Measurements from ENCODE around the gene GADL1. TPM values are rescaled to one million over a fixed set of nuclear protein-coding genes. Genes with fewer than 3 reads are reported as not detected.

Gene GADL1
- total RNA-seq, 1 experiment from 2014 or later = not detected

- H4K20me1 ChIP-seq (ENCODE audit: insufficient read depth) = no peaks in the 10 kb centered on the region
Measured at GRCh38 chr3:30691944-30692343, 202.5 kb downstream of the GADL1 start.

GRCh38 chr3:30691249-30691880 is 203.1 kb downstream of the GADL1 start:
- DNase-seq = no peak
- CTCF ChIA-PET = no interaction called here
- no peaks in the 10 kb centered on the region for H3K36me3 ChIP-seq (ENCODE audit: low read depth)

More at GRCh38 chr3:30691944-30692343, 202.5 kb downstream of the GADL1 start:
- CTCF ChIA-PET = no interaction called here
- Histone ChIP-seq H3K27me3 (ENCODE audit: insufficient read depth, low read depth) (no peaks in the 10 kb centered on the region), H3K4me3 (no peak overlapping the region), H3K36me3 (ENCODE audit: low read depth) (no peaks in the 10 kb centered on the region), H3K4me2 (no peak overlapping the region), H3K9me2 (ENCODE audit: insufficient read depth) (no peaks in the 10 kb centered on the region), H3K9me3 (ENCODE audit: insufficient read depth, low read depth) (no peaks in the 10 kb centered on the region), H3K4me1 (replicated peaks; ENCODE audit: insufficient read depth) (peaks cover 21% of the 10 kb centered on the region), H3K27ac (no peak overlapping the region), H3F3A (ENCODE audit: insufficient read depth, low read depth) (peaks cover 10% of the 10 kb centered on the region), H2AFZ (no peak overlapping the region), H3K79me2 (ENCODE audit: low read depth) (no peaks in the 10 kb centered on the region)
- DNase-seq = no peak
- POLR2A ChIA-PET (ENCODE audit: unreplicated experiment) = interaction anchor here (0.6 kb wide), 1 partner anchor 1485 kb away, joined by 6 read pairs; no protein-coding TSS in a partner anchor
- TF ChIP-seq CTCF (conservative IDR thresholded peaks at IDR 0.05) (no peak), EZH2 (IDR thresholded peaks at IDR 0.05; ENCODE audit: low read depth) (no peak)
- intact Hi-C loops (cut with micrococcal nuclease; ENCODE audit: unreplicated experiment) = loop anchor here (2.0 to 10.0 kb wide), 4 partner anchors 57 to 495 kb away; no protein-coding TSS in a partner anchor
- no TSS peak for BruUV-seq (replicated peaks)

GRCh38 chr3:30690199-30690598 is 204.3 kb downstream of the GADL1 start:
- Histone ChIP-seq H3K4me3 (no peak overlapping the region), H3K36me3 (ENCODE audit: low read depth) (no peaks in the 10 kb centered on the region), H3F3A (ENCODE audit: insufficient read depth, low read depth) (peaks cover 10% of the 10 kb centered on the region), H3K9me3 (ENCODE audit: insufficient read depth, low read depth) (no peaks in the 10 kb centered on the region), H3K9me2 (ENCODE audit: insufficient read depth) (no peaks in the 10 kb centered on the region), H3K4me2 (no peak overlapping the region), H2AFZ (no peak overlapping the region), H3K27ac (no peak overlapping the region), H3K79me2 (ENCODE audit: low read depth) (no peaks in the 10 kb centered on the region), H3K4me1 (replicated peaks; ENCODE audit: insufficient read depth) (peaks cover 21% of the 10 kb centered on the region), H4K20me1 (ENCODE audit: insufficient read depth) (no peaks in the 10 kb centered on the region), H3K27me3 (ENCODE audit: insufficient read depth, low read depth) (no peaks in the 10 kb centered on the region)
- TF ChIP-seq CTCF (conservative IDR thresholded peaks at IDR 0.05) (no peak), EZH2 (IDR thresholded peaks at IDR 0.05; ENCODE audit: low read depth) (no peak)
- no TSS peak for BruUV-seq (replicated peaks)
- POLR2A ChIA-PET (ENCODE audit: unreplicated experiment) = no interaction called here
- DNase-seq = no peak
- CTCF ChIA-PET = no interaction called here
- intact Hi-C loops (cut with micrococcal nuclease; ENCODE audit: unreplicated experiment) = loop anchor here (5.0 to 10.0 kb wide), 2 partner anchors 345 to 493 kb away; no protein-coding TSS in a partner anchor

More at GRCh38 chr3:30691249-30691880, 203.1 kb downstream of the GADL1 start:
- Histone ChIP-seq H4K20me1 (ENCODE audit: insufficient read depth) (no peaks in the 10 kb centered on the region), H3K27ac (no peak overlapping the region), H2AFZ (no peak overlapping the region), H3K9me3 (ENCODE audit: insufficient read depth, low read depth) (no peaks in the 10 kb centered on the region), H3K27me3 (ENCODE audit: insufficient read depth, low read depth) (no peaks in the 10 kb centered on the region), H3F3A (ENCODE audit: insufficient read depth, low read depth) (peaks cover 10% of the 10 kb centered on the region), H3K9me2 (ENCODE audit: insufficient read depth) (no peaks in the 10 kb centered on the region), H3K4me2 (no peak overlapping the region), H3K4me3 (no peak overlapping the region), H3K79me2 (ENCODE audit: low read depth) (no peaks in the 10 kb centered on the region), H3K4me1 (replicated peaks; ENCODE audit: insufficient read depth) (peaks cover 21% of the 10 kb centered on the region)
- no TSS peak for BruUV-seq (replicated peaks)
- intact Hi-C loops (cut with micrococcal nuclease; ENCODE audit: unreplicated experiment) = loop anchor here (5.0 to 10.0 kb wide), 2 partner anchors 347 to 494 kb away; no protein-coding TSS in a partner anchor
- TF ChIP-seq EZH2 (IDR thresholded peaks at IDR 0.05; ENCODE audit: low read depth) = no peak
- POLR2A ChIA-PET (ENCODE audit: unreplicated experiment) = interaction anchor here (0.6 kb wide), 1 partner anchor 1485 kb away, joined by 6 read pairs; no protein-coding TSS in a partner anchor

Data from PC-9 (cell line).